NCI-H510A treated with DMSO at 0.1 percent for 48 hours (cell line): ENCODE measurements around the gene MT1F.
"Not testable (repeated sequence)": the region's sequence is repeated elsewhere in the genome, so short reads cannot be mapped to it uniquely, and the experiment has no call there.

Experiments used
- DNase-seq: peaks from one replicate; lab custom pipeline; 2025; lab: John Stamatoyannopoulos, UW

Gene MT1F

GRCh38 chr16:56672761-56673536 is 15.2 kb downstream of the MT1F start:
- no peak for DNase-seq

GRCh38 chr16:56673921-56674320 is 16.2 kb downstream of the MT1F start:
- DNase-seq: no peak

GRCh38 chr16:56674570-56674969 is 16.8 kb downstream of the MT1F start:
- DNase-seq: not testable (repeated sequence)

- no peak for DNase-seq
Observed at GRCh38 chr16:56675685-56676210, 18.0 kb downstream of the MT1F start.

- DNase-seq: no peak
Observed at GRCh38 chr16:56677474-56677873, 19.7 kb downstream of the MT1F start.

- no peak for DNase-seq
Observed at GRCh38 chr16:56679078-56679730, 21.4 kb downstream of the MT1F start.

GRCh38 chr16:56679818-56680217 is 22.1 kb downstream of the MT1F start:
- no peak for DNase-seq

GRCh38 chr16:56681939-56682702 is 24.4 kb downstream of the MT1F start, which contains the start of gene MT1X:
TSS of gene MT1X (plus strand) at chr16:56682470. CDS start at chr16:56682541, 71 bp downstream.
- DNase-seq: peak; percentile 83

GRCh38 chr16:56682703-56683397 is 25.1 kb downstream of the MT1F start:
- no peak for DNase-seq

- no peak for DNase-seq
Observed at GRCh38 chr16:56683424-56684172, 25.8 kb downstream of the MT1F start.

- no peak for DNase-seq
Observed at GRCh38 chr16:56684256-56684925, 26.6 kb downstream of the MT1F start.

GRCh38 chr16:56684926-56685590 is 27.3 kb downstream of the MT1F start:
- no peak for DNase-seq

- DNase-seq: no peak
Observed at GRCh38 chr16:56686758-56687157, 29.0 kb downstream of the MT1F start.

GRCh38 chr16:56688762-56689161 is 31.0 kb downstream of the MT1F start:
- DNase-seq: no peak

GRCh38 chr16:56689171-56689570 is 31.4 kb downstream of the MT1F start:
- no peak for DNase-seq

GRCh38 chr16:56690420-56691122 is 32.8 kb downstream of the MT1F start:
- no peak for DNase-seq

GRCh38 chr16:56691885-56692284 is 34.1 kb downstream of the MT1F start:
- DNase-seq: peak; percentile 38

GRCh38 chr16:56695246-56695645 is 37.5 kb downstream of the MT1F start:
- no peak for DNase-seq

- no peak for DNase-seq
Observed at GRCh38 chr16:56697456-56698155, 39.8 kb downstream of the MT1F start.
